ENCODE results near the gene RAPGEF1.
"Not testable (repeated sequence)": the region's sequence is repeated elsewhere in the genome, so short reads cannot be mapped to it uniquely, and the experiment has no call there.

Gene RAPGEF1

DNA sequence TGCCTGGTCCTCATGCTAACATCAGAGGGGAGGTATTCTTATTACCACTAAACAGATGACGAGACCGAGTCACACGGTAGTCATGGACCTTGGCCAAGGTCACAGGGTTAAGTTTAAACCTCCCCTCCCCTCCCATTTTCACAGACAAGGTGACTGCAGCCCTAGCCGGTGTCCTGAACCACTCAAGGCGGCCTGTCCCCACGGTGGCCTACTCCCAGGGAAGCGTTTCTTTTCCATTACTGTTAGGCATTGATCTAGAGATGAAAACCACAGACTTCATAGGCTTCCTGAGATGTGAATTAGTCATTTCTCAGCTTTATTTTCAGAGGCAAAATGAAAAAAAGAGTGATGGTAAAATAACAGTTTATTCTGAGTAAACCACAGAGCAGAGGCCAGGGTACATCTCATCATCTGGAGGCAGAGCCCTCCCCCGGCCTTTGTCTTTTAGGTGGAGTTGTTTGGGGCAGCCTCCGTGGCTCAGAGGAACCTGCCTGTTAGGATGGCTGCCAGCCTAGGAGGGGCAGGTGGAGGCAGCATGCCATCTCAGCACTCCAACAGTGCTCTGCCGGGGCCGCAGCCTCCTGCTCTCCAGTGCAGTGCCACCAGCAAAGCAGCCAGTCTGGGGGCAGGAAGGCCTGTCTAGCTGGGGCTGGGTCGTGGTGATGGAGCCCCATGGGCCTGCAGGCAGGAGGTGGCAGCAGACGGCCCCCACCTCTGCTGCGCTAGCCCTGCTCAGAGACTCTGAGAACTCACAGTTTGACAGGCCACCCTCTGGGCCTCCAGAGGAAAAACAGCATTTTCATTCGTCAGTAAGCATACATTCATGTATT is 71.2 kb downstream of the RAPGEF1 start:
- peak; percentile 67 for DNase-seq

DNA sequence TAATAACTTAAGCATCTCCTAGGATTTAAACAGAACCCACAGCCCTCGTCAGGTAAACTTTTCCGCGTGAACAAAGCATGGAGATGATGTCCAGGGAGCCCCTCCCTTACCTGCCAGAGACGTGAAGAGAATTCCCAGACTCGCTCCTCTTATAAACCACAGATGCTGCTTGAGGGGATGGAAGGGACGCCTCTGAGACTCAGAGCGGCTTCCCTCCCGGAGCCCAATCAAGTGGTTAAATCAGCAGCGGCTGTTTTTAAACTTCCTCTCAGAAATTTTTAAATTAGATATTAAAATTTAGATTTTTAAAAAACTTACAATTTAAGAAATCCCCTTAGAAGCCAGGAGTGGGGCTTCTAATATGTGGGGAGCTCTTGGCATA is 71.8 kb downstream of the RAPGEF1 start:
- no peak for DNase-seq

- peak; percentile 66 for DNase-seq
These were observed 72.3 kb downstream of the RAPGEF1 start for GRCh38 chr9:131667576-131667975.

- DNase-seq, result peak; percentile 46
These were observed 73.1 kb downstream of the RAPGEF1 start for GRCh38 chr9:131666774-131667173.

- no peak for DNase-seq
These were observed 73.8 kb downstream of the RAPGEF1 start for GRCh38 chr9:131666029-131666428.

GRCh38 chr9:131663288-131663687 is 76.6 kb downstream of the RAPGEF1 start:
- no peak for DNase-seq

DNA sequence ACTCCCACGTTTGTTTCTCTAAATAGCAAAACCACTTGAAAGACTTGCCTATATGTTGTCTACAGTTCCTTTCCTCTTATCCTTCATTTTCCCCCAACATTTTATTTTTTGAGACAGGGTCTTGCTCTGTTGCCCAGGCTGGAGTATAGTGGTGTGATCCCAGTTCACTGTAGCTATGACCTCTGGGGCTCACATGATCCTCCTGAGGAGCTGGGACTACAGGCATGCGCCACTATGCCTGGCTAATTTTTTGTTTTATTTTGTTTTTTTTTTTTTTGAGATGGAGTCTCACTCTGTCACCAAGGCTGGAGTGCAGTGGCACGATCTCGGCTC is 77.6 kb downstream of the RAPGEF1 start:
- DNase-seq, result not testable (repeated sequence)

GRCh38 chr9:131661568-131662288 is 78.1 kb downstream of the RAPGEF1 start:
- peak; percentile 61 for DNase-seq

DNA sequence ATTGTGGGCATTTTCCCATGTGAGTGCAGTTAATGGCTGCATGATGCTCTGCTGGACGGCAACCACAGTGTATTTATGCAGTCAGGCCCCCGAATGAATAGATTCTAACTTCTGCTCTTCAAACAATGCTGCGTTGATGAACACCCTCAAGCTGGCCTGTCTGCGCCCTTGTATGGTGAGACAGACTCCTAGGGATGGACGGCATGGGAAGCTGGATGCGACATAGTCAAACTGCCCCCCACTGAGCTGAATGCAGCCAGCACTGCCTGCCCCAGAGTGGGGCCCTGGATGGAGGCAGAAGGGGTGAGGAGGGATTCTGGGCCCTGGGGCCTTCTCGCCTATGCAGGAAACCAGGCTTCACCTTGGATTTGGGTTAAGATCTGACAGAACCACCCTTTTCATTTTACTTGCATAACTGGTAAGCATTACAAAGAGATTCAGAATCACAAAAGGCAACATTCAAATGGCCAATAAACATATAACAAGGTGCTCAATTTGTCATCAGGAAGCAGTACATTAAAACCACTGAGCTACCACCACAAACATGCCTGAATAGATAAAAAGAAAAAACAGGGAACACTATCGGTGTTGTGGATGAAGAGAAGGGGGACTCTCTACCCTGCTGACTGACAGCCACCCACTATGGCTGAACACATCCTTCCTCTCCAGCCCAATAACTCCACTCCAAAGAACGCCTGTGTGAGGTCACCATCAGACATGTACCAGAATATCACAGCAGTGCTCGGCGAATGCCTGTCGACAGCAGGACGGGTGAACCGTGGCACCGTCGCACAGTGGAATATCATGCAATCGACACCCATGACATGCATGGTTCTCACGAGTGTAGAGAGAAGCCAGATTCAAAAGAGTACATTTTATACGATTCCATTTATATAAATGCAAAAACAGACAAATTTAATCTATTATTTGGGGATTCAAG is 79.1 kb downstream of the RAPGEF1 start:
- no peak for DNase-seq

DNA sequence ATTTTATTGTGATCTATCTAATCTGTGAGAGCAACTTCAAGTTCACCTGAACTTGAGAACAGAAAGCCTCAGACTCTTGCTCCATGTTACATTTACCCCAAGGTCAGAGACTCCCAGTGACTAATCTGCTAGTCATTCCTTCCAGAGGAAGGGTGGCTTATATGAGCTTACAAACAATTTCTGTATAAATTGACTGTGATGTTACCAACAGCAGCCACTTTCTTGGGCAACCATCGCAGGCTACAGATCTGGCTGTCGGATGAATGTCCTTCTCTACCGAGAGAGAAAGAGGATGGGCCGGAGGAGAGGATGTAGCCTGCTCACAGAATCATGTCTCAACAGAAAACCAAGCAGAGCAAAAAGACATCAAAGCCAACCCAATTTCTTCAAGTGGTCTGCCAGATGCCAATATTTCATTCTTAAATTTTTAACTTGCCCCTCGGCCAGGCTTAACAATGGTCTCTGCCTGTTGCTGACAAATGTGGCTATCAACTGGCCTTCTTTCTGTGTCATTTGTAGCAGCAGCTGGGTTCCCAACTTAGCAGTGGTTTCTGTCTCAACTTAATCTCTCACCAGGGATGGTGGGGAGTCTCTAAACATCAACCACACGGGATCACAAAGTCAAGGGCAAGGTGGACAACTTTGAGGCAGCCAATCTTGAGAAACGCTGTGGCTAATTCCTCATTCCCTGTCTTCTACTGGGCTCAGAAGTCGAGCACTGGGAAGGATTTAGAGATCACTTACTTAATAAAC is 81.3 kb downstream of the RAPGEF1 start:
- peak; percentile 56 for DNase-seq

DNA sequence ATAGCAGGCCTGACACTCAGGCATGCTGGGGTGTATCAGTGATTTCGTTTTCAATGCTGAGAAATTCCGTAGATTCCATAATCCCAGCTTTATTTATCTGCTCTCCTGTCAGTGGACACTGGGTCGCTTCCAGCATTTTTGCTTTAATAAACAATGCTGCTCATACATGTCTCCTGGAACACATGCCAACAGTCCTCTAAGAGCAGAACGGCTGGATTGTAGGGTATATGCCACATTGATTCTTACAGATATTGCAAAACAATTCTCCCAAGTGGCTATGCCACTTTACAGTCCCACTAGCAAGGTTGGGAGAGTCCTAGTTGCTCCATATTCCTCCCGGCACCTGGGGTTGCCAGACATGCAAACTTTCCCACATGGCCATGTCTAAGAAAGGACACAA is 81.9 kb downstream of the RAPGEF1 start:
- DNase-seq, result no peak

DNA sequence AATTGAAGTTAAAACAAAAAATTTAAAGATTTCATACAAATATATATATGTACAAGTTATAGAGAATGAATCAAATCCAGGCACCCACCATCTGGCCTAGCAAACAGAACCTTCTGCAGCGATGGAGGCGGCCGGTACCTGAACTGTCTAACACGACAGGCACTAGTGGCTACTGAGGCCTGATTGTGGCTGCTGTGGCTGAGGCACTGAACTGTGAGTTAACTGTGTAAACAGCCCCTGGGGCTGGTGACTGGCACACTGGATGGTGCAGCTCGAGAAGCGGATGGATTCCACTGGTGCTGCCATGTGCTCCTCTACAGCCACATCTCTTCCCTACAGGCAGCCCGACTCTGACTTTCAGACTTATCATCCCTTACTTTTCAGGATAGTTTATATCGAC is 82.4 kb downstream of the RAPGEF1 start:
- no peak for DNase-seq

- peak; percentile 46 for DNase-seq
These were observed 82.9 kb downstream of the RAPGEF1 start for GRCh38 chr9:131657037-131657377.

DNA sequence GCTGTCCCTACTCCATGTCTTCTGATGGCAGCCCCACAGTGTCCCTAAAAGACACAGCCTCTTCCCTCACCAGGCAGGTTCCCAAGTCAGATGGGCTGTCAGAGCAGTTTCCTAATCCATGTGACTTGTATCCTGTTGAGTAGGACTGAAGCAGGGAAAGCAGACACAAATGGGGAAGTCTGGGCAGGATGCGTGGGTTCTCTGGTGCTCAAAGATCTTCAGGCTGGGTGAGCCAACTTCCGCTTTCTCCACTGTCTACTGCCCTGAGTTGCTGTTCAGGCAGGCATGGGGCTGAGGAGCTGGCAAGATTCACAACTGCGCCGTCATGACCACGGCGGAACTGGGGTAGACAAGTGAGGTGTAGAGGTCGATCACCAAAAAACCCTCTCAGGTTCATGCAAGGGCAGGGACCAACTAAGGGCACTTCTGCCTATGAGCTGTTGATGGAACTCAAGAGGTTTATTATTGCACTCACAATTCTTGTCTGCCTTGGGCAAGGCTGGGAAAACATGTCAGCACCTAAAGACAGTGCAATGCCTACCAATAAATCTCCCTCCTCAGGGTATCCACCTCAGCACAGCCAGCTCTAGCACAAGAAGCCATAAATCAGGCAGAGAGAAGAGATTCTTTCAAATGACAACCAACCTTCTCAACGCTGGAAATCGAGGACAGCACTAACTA is 83.4 kb downstream of the RAPGEF1 start:
- DNase-seq, result peak; percentile 93

GRCh38 chr9:131654369-131654768 is 85.5 kb downstream of the RAPGEF1 start:
- not testable (repeated sequence) for DNase-seq

GRCh38 chr9:131651599-131651998 is 88.3 kb downstream of the RAPGEF1 start:
- DNase-seq, result no peak

- DNase-seq, result no peak
These were observed 88.7 kb downstream of the RAPGEF1 start for GRCh38 chr9:131651160-131651559.

- DNase-seq, result peak; percentile 70
These were observed 89.6 kb downstream of the RAPGEF1 start for GRCh38 chr9:131650254-131650653.

DNA sequence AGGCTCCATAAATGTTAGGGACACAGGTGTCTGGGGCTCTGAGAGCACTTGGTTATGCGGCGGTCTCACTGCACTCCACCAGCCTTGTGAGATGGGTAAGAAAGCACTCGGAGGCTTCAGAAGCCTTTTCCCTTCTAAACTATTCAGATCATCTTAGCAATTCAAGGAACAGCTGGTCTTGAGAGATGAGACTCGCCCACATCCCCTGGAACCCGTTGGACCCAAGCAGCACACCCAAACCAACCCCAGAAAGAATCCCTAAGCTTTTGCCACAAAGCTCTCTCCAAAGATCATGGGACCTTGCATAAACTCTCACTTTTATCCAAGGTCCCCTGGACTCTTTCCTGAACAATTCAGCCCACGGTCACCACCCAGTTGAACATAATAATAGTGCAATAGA is 90.2 kb downstream of the RAPGEF1 start:
- DNase-seq, result no peak

DNA sequence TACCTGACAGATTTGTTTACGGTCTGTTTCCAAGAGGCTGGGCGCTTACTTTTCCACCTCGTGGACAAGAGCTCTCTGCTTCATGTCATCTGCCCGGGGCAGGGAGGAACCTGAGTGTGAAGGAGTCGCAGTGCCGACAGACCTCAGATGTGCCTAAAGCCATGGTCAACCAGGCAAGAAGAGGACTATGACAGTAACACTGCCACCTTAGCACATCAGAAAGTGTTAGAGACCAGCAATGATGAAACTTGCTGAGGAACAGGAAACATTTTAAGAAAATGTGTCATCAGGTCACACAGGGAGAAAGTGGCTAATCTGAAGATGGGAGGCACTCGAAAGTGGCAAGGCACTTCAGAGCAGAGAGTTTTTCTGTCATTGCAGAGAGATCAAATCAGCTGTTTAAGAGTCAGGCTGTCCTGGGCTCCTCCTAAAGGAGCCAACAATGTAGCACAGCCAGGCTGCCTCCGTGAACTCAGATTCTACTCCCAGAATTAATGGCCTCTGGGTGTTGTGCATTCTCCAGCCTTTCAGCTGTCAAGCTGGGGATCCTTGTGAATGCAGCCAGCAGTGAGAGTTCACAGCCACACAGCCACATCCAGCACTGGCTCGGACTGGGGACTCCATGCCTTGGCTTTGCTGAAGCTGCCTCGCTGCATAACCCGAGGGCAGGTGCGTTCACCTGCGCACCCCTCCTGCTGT is 94.6 kb downstream of the RAPGEF1 start:
- DNase-seq, result no peak

DNA sequence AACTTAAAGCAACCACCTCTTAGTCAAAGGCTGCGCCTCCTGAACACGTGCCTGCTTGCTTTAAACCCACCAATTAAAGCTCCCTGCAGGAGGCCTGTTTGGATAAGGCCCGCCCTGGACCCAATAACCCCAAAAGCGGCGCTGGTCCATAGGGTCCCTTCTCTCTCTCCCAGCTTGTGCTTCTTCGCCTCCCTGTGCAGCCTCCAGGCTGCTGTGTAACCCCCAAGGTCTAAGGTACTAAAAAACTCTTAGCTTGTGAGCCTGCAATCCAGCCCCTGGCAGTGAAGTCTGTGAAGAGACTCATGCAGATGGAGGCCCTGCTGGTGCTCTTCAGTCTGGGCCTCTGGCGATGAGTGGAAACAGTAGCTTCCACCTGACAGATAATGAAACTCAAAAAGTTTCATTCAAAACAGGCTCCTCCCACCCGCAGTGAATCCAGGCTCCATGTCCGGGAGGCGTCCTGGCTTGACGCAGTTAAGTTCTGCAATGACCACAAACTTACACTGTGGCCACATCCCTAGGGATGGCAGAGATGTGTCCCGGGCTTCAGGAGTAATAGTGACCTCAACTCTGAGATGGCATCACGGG is 97.3 kb downstream of the RAPGEF1 start:
- DNase-seq, result no peak

Measured in CD4-positive, alpha-beta T cell treated with Interleukin-15 for 1 hour (primary cell).